Right atrium auricular region (tissue), 2 donors: ENCODE measurements around the gene EPS8. TPM values are rescaled to one million over a fixed set of nuclear protein-coding genes. Genes with fewer than 3 reads are reported as not detected.

ENCODE experiments used
- DNase-seq: peaks from one replicate; pipeline ENCODE4 v3.0.0-alpha.2; 2019; ENCODE audit warnings: low spot score
- H3K27ac ChIP-seq, 2 donors: fragments of 200-600 bp; sonication (generic); 1 replicate in 1 of 2; 2 replicates in 1 of 2; pipeline ENCODE4 v1.5.1; 2016 to 2019
- H3K27me3 ChIP-seq, 2 donors: fragments of 200-600 bp; sonication (generic); one replicate each; pipeline versions ENCODE4 v1.5.1 to v1.6.0; 2017 to 2019
- H3K36me3 ChIP-seq: fragments of 200-600 bp; sonication (generic); one replicate; pipeline ENCODE4 v1.5.1; 2016
- H3K4me1 ChIP-seq, 2 donors: fragments of 200-600 bp; sonication (generic); one replicate each; pipeline versions ENCODE4 v1.5.1 to v1.6.0; 2017 to 2019
- H3K4me3 ChIP-seq, 2 donors: fragments of 200-600 bp; sonication (generic); 1 replicate in 1 of 2; 2 replicates in 1 of 2; pipeline ENCODE4 v1.5.1; 2017 to 2019; ENCODE audit warnings: mild to moderate bottlenecking in 1 of 2, moderate library complexity in 1 of 2
- H3K9me3 ChIP-seq, 2 donors: fragments of 200-600 bp; sonication (generic); one replicate each; pipeline ENCODE4 v1.5.1; 2019
- CTCF ChIP-seq, 2 donors: fragments of 200-600 bp; sonication (generic); IDR thresholded peaks; one replicate each; pipeline ENCODE4 v1.5.1; 2019; ENCODE audit warnings: antibody characterized with exemption in 2 of 2
- total RNA-seq, 2 donors: library from RNA; depleted of rRNA; stranded (reverse); fragments of >200 nt; gene quantifications; one replicate each; pipeline ENCODE4 v1.1.0, GENCODE V29; 2016

Gene EPS8
- total RNA-seq, 2 donors from 2014 or later: 46.9 to 72.3 TPM

GRCh38 chr12:15735837-15736615 is 53.2 kb downstream of the EPS8 start:
- no peak overlapping the region for H3K27ac ChIP-seq

GRCh38 chr12:15733136-15733535 is 56.1 kb downstream of the EPS8 start:
- H3K9me3 ChIP-seq: no peaks in the 10 kb centered on the region
- no peaks in the 10 kb centered on the region for H3K27me3 ChIP-seq
- H3K4me3 ChIP-seq: no peak overlapping the region
- no peaks in the 10 kb centered on the region for H3K36me3 ChIP-seq
- TF ChIP-seq CTCF (IDR thresholded peaks at IDR 0.05): no peak
- no peak for DNase-seq
- peak overlapping the region in 1 of 2 donors; percentile 4 for H3K27ac ChIP-seq
- peaks cover 0 to 10% of the 10 kb centered on the region in 2 donors for H3K4me1 ChIP-seq

More at GRCh38 chr12:15735837-15736615, 53.2 kb downstream of the EPS8 start:
- no peak for TF ChIP-seq CTCF (IDR thresholded peaks at IDR 0.05)
- Histone ChIP-seq H3K27me3 (no peaks in the 10 kb centered on the region), H3K9me3 (no peaks in the 10 kb centered on the region), H3K4me3 (no peak overlapping the region), H3K36me3 (no peaks in the 10 kb centered on the region), H3K4me1 (no peaks in the 10 kb centered on the region)
- no peak for DNase-seq

- Histone ChIP-seq H3K4me3 (no peak overlapping the region), H3K27ac (peak overlapping the region in 1 of 2 donors; percentile 4), H3K9me3 (no peaks in the 10 kb centered on the region), H3K27me3 (no peaks in the 10 kb centered on the region), H3K36me3 (no peaks in the 10 kb centered on the region), H3K4me1 (peaks cover 0 to 14% of the 10 kb centered on the region in 2 donors)
- TF ChIP-seq CTCF (IDR thresholded peaks at IDR 0.05): no peak
- DNase-seq: no peak
Measured at GRCh38 chr12:15732341-15733061, 56.7 kb downstream of the EPS8 start.

GRCh38 chr12:15731940-15732339 is 57.2 kb downstream of the EPS8 start:
- H3K36me3 ChIP-seq: no peaks in the 10 kb centered on the region
- no peaks in the 10 kb centered on the region for H3K27me3 ChIP-seq
- H3K4me3 ChIP-seq: no peak overlapping the region
- no peak for TF ChIP-seq CTCF (IDR thresholded peaks at IDR 0.05)
- H3K27ac ChIP-seq: no peak overlapping the region
- no peaks in the 10 kb centered on the region for H3K9me3 ChIP-seq
- peaks cover 0 to 14% of the 10 kb centered on the region in 2 donors for H3K4me1 ChIP-seq
- no peak for DNase-seq

GRCh38 chr12:15729097-15729496 is 60.1 kb downstream of the EPS8 start:
- peaks cover 0 to 24% of the 10 kb centered on the region in 2 donors for H3K4me1 ChIP-seq
- no peaks in the 10 kb centered on the region for H3K27me3 ChIP-seq
- TF ChIP-seq CTCF (IDR thresholded peaks at IDR 0.05): no peak
- H3K36me3 ChIP-seq: no peaks in the 10 kb centered on the region
- no peak overlapping the region for H3K4me3 ChIP-seq
- no peak overlapping the region for H3K27ac ChIP-seq
- no peaks in the 10 kb centered on the region for H3K9me3 ChIP-seq
- no peak for DNase-seq
